ENCODE measurements around the gene BMERB1.
"Not testable (repeated sequence)": the region's sequence is repeated elsewhere in the genome, so short reads cannot be mapped to it uniquely, and the experiment has no call there.

Gene BMERB1

GRCh38 chr16:15557258-15557657 lies 122.9 kb downstream of the BMERB1 start:
- no peak for DNase-seq (ENCODE audit: low read depth in 2 of 2)

- no peak for DNase-seq (ENCODE audit: low read depth in 2 of 2)
Observed at GRCh38 chr16:15559176-15559575, 124.8 kb downstream of the BMERB1 start.

- no peak for DNase-seq (ENCODE audit: low read depth in 2 of 2)
Observed at GRCh38 chr16:15564604-15565339, 130.4 kb downstream of the BMERB1 start.

GRCh38 chr16:15566095-15566494 lies 131.7 kb downstream of the BMERB1 start:
- DNase-seq (ENCODE audit: low read depth in 2 of 2) = no peak

GRCh38 chr16:15567823-15568222 lies 133.4 kb downstream of the BMERB1 start:
- DNase-seq (ENCODE audit: low read depth in 2 of 2) = no peak

- not testable (repeated sequence) for DNase-seq (ENCODE audit: low read depth in 2 of 2)
Observed at GRCh38 chr16:15570666-15571065, 136.3 kb downstream of the BMERB1 start.

- DNase-seq (ENCODE audit: low read depth in 2 of 2) = no peak
Observed at GRCh38 chr16:15571557-15571956, 137.2 kb downstream of the BMERB1 start.

- peak; percentile 89 to 93 for DNase-seq (ENCODE audit: low read depth in 2 of 2)
Observed at GRCh38 chr16:15572329-15573001, 138.1 kb downstream of the BMERB1 start.

GRCh38 chr16:15573274-15573895 lies 139.0 kb downstream of the BMERB1 start:
- DNase-seq (ENCODE audit: low read depth in 2 of 2) = no peak

GRCh38 chr16:15573896-15574613 lies 139.7 kb downstream of the BMERB1 start:
- DNase-seq (ENCODE audit: low read depth in 2 of 2) = not testable (repeated sequence)

GRCh38 chr16:15574614-15574948 lies 140.2 kb downstream of the BMERB1 start:
- DNase-seq (ENCODE audit: low read depth in 2 of 2) = no peak

GRCh38 chr16:15575293-15576049 lies 141.1 kb downstream of the BMERB1 start:
- no peak for DNase-seq (ENCODE audit: low read depth in 2 of 2)

GRCh38 chr16:15576960-15577958 lies 142.9 kb downstream of the BMERB1 start:
- no peak for DNase-seq (ENCODE audit: low read depth in 2 of 2)

- DNase-seq (ENCODE audit: low read depth in 2 of 2) = no peak
Observed at GRCh38 chr16:15578824-15579223, 144.4 kb downstream of the BMERB1 start.

- no peak for DNase-seq (ENCODE audit: low read depth in 2 of 2)
Observed at GRCh38 chr16:15581127-15581815, 146.9 kb downstream of the BMERB1 start.

- DNase-seq (ENCODE audit: low read depth in 2 of 2) = no peak
Observed at GRCh38 chr16:15583526-15583925, 149.1 kb downstream of the BMERB1 start.

- no peak for DNase-seq (ENCODE audit: low read depth in 2 of 2)
Observed at GRCh38 chr16:15585956-15586355, 151.6 kb downstream of the BMERB1 start.

GRCh38 chr16:15586716-15587115 lies 152.3 kb downstream of the BMERB1 start:
- DNase-seq (ENCODE audit: low read depth in 2 of 2) = no peak

- DNase-seq (ENCODE audit: low read depth in 2 of 2) = no peak
Observed at GRCh38 chr16:15587152-15587825, 152.9 kb downstream of the BMERB1 start.
